Body of pancreas (tissue), 4 donors: Measurements from ENCODE around the gene IL17C.

ENCODE experiments used
- CTCF ChIP-seq, 7 experiments: fragments of 450-650 bp in 4 of 7; fragments of 200-600 bp in 3 of 7; sonication (generic) in 3 of 7; IDR thresholded peaks; one replicate each; pipeline ENCODE4 v1.5.1; 2016 to 2019; ENCODE audit warnings: antibody characterized with exemption in 7 of 7
- POLR2A ChIP-seq, 3 donors: fragments of 450-650 bp; IDR thresholded peaks; one replicate each; pipeline ENCODE4 v1.6.1; 2016; ENCODE audit warnings: antibody characterized with exemption in 3 of 3, mild to moderate bottlenecking in 2 of 3

GRCh38 chr16:88657371-88657770, 19.0 kb downstream of the IL17C start:
- TF ChIP-seq CTCF (IDR thresholded peaks at IDR 0.05) = no peak
- no peak for TF ChIP-seq POLR2A (IDR thresholded peaks at IDR 0.05)
